Measurements from ENCODE around the gene CYLC1. TPM values are rescaled to one million over a fixed set of nuclear protein-coding genes. Genes with fewer than 3 reads are reported as not detected.

CYLC1 gene
- total RNA-seq, 1 donor from 2014 or later = not detected

DNA sequence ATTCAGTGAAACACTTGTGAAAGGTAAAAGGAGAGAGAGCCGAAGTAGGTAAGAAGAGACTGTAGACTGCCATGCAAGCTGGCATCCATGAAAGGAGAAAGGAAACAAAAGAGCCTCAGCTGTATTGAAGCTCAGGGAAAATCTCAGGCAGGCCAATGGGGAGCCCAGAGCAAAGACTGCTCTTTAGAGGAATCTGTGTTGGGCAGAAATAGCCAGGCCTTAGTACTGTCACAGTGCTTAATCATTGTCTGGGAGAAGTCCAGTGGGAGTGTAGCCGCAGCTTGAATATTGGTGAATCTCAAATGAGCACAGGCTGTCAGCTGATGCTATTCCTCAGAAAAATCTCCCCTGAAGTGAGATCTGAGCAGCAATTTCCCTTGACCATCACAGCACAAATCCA, 27.6 kb downstream of the CYLC1 start:
- H3K36me3 Mint-ChIP-seq (ENCODE audit: insufficient read depth) = no peaks in the 10 kb centered on the region
- no peak overlapping the region for H3K4me3 Mint-ChIP-seq (ENCODE audit: low read depth)
- no peaks in the 10 kb centered on the region for H3K4me1 Mint-ChIP-seq (ENCODE audit: low read depth)
- TF ChIP-seq CTCF (IDR thresholded peaks at IDR 0.05; ENCODE audit: unreplicated experiment) = no peak
- no peak for DNase-seq (ENCODE audit: low spot score, unreplicated experiment)
- peaks cover 13% of the 10 kb centered on the region for H3K9me3 Mint-ChIP-seq (ENCODE audit: low read depth)
- H3K27me3 Mint-ChIP-seq = no peaks in the 10 kb centered on the region
- no peak overlapping the region for H3K27ac Mint-ChIP-seq

DNA sequence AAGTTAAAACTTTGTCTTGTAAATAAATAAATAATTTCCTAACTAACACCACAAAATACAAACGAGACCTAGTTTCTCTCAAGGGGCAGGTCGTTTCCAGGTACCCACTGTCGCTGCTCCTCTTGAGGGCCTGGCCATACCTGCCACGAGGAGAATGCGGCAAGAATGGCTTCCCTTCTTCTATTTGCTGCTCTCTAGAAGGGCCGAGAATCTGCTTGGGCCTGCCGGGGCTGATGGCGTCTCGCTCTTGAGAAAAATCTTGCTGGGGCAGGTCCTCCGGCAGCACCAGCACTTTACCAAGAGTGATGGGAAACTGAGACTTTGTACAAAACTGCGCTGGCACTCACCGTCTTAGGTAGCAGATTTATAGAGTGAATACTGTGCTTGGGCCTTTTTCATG, 31.5 kb downstream of the CYLC1 start:
- no peak overlapping the region for H3K27ac Mint-ChIP-seq
- H3K4me3 Mint-ChIP-seq (ENCODE audit: low read depth) = no peak overlapping the region

GRCh38 chrX:83906921-83907320, 46.0 kb downstream of the CYLC1 start:
- H3K4me3 Mint-ChIP-seq (ENCODE audit: low read depth) = no peak overlapping the region
- H3K4me1 Mint-ChIP-seq (ENCODE audit: low read depth) = no peaks in the 10 kb centered on the region
- H3K27ac Mint-ChIP-seq = no peak overlapping the region
- no peaks in the 10 kb centered on the region for H3K27me3 Mint-ChIP-seq
- no peak for DNase-seq (ENCODE audit: low spot score, unreplicated experiment)
- H3K9me3 Mint-ChIP-seq (ENCODE audit: low read depth) = peaks cover 16% of the 10 kb centered on the region
- TF ChIP-seq CTCF (IDR thresholded peaks at IDR 0.05; ENCODE audit: unreplicated experiment) = no peak
- no peaks in the 10 kb centered on the region for H3K36me3 Mint-ChIP-seq (ENCODE audit: insufficient read depth)

More for the DNA sequence above, 31.5 kb downstream of the CYLC1 start:
- Mint-ChIP-seq H3K9me3 (ENCODE audit: low read depth) (peaks cover 22% of the 10 kb centered on the region), H3K4me1 (ENCODE audit: low read depth) (no peaks in the 10 kb centered on the region), H3K27me3 (no peaks in the 10 kb centered on the region), H3K36me3 (ENCODE audit: insufficient read depth) (no peaks in the 10 kb centered on the region)
- no peak for DNase-seq (ENCODE audit: low spot score, unreplicated experiment)
- no peak for TF ChIP-seq CTCF (IDR thresholded peaks at IDR 0.05; ENCODE audit: unreplicated experiment)

DNA sequence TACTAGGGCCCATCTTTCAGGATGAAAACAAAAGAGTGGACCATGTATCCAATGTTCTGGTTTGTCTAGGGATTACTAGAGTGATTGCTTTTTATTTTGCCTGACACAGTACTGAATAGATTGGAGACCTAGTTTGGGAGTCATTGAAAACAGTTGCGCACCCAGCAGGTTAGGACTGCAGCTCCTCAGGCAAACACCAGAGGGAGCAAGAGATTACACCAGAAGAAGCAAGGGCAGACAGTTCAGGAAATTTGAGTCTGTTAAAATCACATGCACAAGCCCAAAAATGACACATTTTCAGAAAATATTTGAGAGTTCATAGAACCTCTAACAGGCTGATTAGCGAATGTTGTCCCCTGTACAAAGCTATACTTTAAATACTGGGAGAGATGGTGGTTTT, 55.6 kb downstream of the CYLC1 start:
- Mint-ChIP-seq H3K9me3 (ENCODE audit: low read depth) (peaks cover 11% of the 10 kb centered on the region), H3K36me3 (ENCODE audit: insufficient read depth) (no peaks in the 10 kb centered on the region), H3K4me1 (ENCODE audit: low read depth) (no peaks in the 10 kb centered on the region), H3K27me3 (no peaks in the 10 kb centered on the region), H3K4me3 (ENCODE audit: low read depth) (no peak overlapping the region), H3K27ac (no peak overlapping the region)
- TF ChIP-seq CTCF (IDR thresholded peaks at IDR 0.05; ENCODE audit: unreplicated experiment) = peak; percentile 66
- no peak for DNase-seq (ENCODE audit: low spot score, unreplicated experiment)

DNA sequence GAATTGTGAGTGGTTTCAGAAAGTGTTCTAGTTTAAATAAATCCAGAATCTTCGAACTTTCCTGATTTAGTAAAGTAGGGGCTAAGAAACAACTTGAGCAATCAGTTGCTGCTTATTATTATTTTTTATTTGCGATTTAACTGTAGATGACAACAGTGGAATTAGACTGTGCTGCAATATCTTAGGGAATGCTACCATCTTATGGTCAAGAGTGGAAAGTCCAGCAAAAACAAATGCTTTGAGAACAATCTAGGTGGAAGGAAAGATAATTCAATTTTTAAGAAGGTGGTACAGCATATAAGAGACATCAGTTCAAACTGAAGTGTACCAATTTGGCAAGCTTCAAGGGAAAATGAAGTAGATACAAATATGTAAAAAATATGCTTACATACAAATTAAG, 73.3 kb downstream of the CYLC1 start:
- Mint-ChIP-seq H3K36me3 (ENCODE audit: insufficient read depth) (no peaks in the 10 kb centered on the region), H3K9me3 (ENCODE audit: low read depth) (peaks cover 24% of the 10 kb centered on the region), H3K27ac (no peak overlapping the region), H3K4me1 (ENCODE audit: low read depth) (peaks cover 8% of the 10 kb centered on the region), H3K4me3 (ENCODE audit: low read depth) (no peak overlapping the region), H3K27me3 (no peaks in the 10 kb centered on the region)
- no peak for DNase-seq (ENCODE audit: low spot score, unreplicated experiment)
- TF ChIP-seq CTCF (IDR thresholded peaks at IDR 0.05; ENCODE audit: unreplicated experiment) = peak; percentile 45

Measured in progenitor cell of endocrine pancreas (in vitro differentiated cells).